ENCODE results near the gene TM4SF18.

TM4SF18 gene

DNA sequence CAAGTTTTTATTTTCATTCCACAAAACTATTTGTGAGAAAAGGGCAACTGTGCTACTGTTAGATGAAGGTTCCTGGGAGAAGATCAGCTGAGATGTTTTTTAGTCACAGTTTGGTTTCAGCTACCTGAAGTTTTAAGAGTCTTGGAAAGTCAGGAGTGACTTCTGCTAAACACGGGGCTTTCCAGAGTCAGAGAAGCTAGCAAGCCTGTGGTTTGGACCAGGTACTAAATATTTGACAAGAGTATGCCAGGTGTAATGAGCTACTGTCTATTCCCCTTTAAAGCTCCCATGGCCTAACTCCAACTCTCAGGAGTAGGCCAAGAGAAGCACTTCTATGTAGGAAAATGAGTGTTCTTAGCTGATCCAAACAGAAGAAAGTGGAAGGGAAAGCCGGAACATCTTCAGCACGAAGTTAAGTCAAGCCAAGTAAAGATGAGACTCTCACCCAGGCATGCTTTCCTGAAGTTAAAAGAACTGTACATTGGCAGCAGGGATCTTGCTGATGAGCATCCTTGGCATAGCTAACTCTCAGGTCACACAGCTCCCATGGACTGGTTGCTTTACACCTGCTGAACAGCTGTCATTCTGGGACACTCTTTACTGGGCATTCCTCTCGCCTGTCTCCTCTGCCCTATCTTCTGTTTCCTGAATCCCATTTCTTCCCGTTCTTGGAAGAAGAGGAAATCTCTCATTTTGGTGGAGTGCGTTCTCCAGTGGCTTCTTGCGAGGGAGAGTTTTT, 22.5 kb downstream of the TM4SF18 start:
- Histone ChIP-seq H3K9me3 (ENCODE audit: low read depth, low read length) (no peaks in the 10 kb centered on the region), H3K27ac (no peak overlapping the region), H3K4me3 (no peak overlapping the region), H3K36me3 (ENCODE audit: insufficient read depth, low read length) (no peaks in the 10 kb centered on the region), H3K9ac (ENCODE audit: insufficient read length) (no peak overlapping the region)
- no peak for TF ChIP-seq EZH2 (IDR thresholded peaks at IDR 0.05)
- no peak for TF ChIP-seq FOXP2 (optimal IDR thresholded peaks at IDR 0.05; ENCODE audit: control extremely low read depth, extremely low read length, insufficient read depth)
- TF ChIP-seq POLR2AphosphoS5 (IDR thresholded peaks at IDR 0.05; ENCODE audit: borderline replicate concordance, low read depth, low read length) = no peak
- no peak for DNase-seq (ENCODE audit: low read depth, low spot score)

GRCh38 chr3:149307435-149307783, 26.0 kb downstream of the TM4SF18 start:
- no peak for DNase-seq (ENCODE audit: low read depth, low spot score)
- H3K36me3 ChIP-seq (ENCODE audit: insufficient read depth, low read length) = no peaks in the 10 kb centered on the region
- TF ChIP-seq POLR2AphosphoS5 (IDR thresholded peaks at IDR 0.05; ENCODE audit: borderline replicate concordance, low read depth, low read length) (no peak), EZH2 (IDR thresholded peaks at IDR 0.05) (no peak), FOXP2 (optimal IDR thresholded peaks at IDR 0.05; ENCODE audit: control extremely low read depth, extremely low read length, insufficient read depth) (no peak)
- H3K9ac ChIP-seq (ENCODE audit: insufficient read length) = no peak overlapping the region
- no peak overlapping the region for H3K27ac ChIP-seq
- no peaks in the 10 kb centered on the region for H3K9me3 ChIP-seq (ENCODE audit: low read depth, low read length)
- no peak overlapping the region for H3K4me3 ChIP-seq

GRCh38 chr3:149306751-149307434, 26.5 kb downstream of the TM4SF18 start:
- Histone ChIP-seq H3K27ac (no peak overlapping the region), H3K36me3 (ENCODE audit: insufficient read depth, low read length) (no peaks in the 10 kb centered on the region), H3K9ac (ENCODE audit: insufficient read length) (no peak overlapping the region), H3K9me3 (ENCODE audit: low read depth, low read length) (no peaks in the 10 kb centered on the region), H3K4me3 (no peak overlapping the region)
- TF ChIP-seq POLR2AphosphoS5 (IDR thresholded peaks at IDR 0.05; ENCODE audit: borderline replicate concordance, low read depth, low read length) (no peak), FOXP2 (optimal IDR thresholded peaks at IDR 0.05; ENCODE audit: control extremely low read depth, extremely low read length, insufficient read depth) (no peak), EZH2 (IDR thresholded peaks at IDR 0.05) (no peak)
- DNase-seq (ENCODE audit: low read depth, low spot score) = no peak

DNA sequence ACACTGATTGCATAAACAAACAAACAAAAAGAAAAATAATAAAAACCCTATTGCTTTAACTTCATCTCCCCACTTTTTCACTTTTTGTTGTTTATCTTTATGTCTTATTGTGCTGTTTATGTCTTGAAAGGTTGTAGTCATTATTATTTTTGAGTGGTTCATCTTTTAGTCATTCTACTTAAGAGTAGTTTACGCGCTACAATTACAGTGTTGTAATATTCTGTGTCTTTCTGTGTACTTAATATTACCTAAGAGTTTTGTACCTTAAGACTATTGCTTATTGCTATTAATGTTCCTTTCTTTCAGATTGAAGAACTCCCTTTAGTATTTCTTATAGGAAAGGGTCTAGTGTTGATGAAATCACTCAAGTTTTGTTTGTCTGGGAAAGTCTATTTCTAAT, 28.1 kb downstream of the TM4SF18 start:
- H3K9me3 ChIP-seq (ENCODE audit: low read depth, low read length) = no peaks in the 10 kb centered on the region
- H3K27ac ChIP-seq = no peak overlapping the region
- H3K9ac ChIP-seq (ENCODE audit: insufficient read length) = no peak overlapping the region
- no peak for DNase-seq (ENCODE audit: low read depth, low spot score)
- TF ChIP-seq EZH2 (IDR thresholded peaks at IDR 0.05) (no peak), FOXP2 (optimal IDR thresholded peaks at IDR 0.05; ENCODE audit: control extremely low read depth, extremely low read length, insufficient read depth) (no peak), POLR2AphosphoS5 (IDR thresholded peaks at IDR 0.05; ENCODE audit: borderline replicate concordance, low read depth, low read length) (no peak)
- no peaks in the 10 kb centered on the region for H3K36me3 ChIP-seq (ENCODE audit: insufficient read depth, low read length)
- H3K4me3 ChIP-seq = no peak overlapping the region

GRCh38 chr3:149299938-149300801, 33.3 kb downstream of the TM4SF18 start:
- H3K27ac ChIP-seq = peak overlapping the region; percentile 59
- peak overlapping the region; percentile 50 for H3K4me3 ChIP-seq
- H3K9ac ChIP-seq (ENCODE audit: insufficient read length) = no peak overlapping the region
- H3K9me3 ChIP-seq (ENCODE audit: low read depth, low read length) = no peaks in the 10 kb centered on the region
- peak; percentile 51 for DNase-seq (ENCODE audit: low read depth, low spot score)
- TF ChIP-seq EZH2 (IDR thresholded peaks at IDR 0.05) (no peak), FOXP2 (optimal IDR thresholded peaks at IDR 0.05; ENCODE audit: control extremely low read depth, extremely low read length, insufficient read depth) (no peak), POLR2AphosphoS5 (IDR thresholded peaks at IDR 0.05; ENCODE audit: borderline replicate concordance, low read depth, low read length) (no peak)
- no peaks in the 10 kb centered on the region for H3K36me3 ChIP-seq (ENCODE audit: insufficient read depth, low read length)

DNA sequence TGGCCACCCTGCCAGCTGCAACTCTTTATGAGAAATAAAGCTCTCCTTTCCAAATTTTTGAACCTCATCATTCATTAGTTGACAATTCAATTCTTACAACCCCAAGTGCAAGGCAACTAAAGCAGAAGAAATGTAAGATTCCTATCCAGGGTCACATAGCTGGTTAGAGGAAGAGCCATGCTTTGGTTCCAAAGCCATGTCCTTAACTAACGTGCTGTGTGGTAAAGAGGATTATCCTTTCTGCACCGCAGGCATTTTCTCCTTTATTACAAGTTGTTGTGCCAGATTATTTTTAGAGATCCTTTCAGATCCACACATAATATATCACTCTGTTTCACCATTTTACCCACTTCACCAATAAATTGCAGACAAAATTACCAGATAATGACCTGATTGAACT, 36.5 kb downstream of the TM4SF18 start:
- no peak overlapping the region for H3K9ac ChIP-seq (ENCODE audit: insufficient read length)
- no peaks in the 10 kb centered on the region for H3K9me3 ChIP-seq (ENCODE audit: low read depth, low read length)
- no peak for TF ChIP-seq POLR2AphosphoS5 (IDR thresholded peaks at IDR 0.05; ENCODE audit: borderline replicate concordance, low read depth, low read length)
- TF ChIP-seq EZH2 (IDR thresholded peaks at IDR 0.05) = no peak
- TF ChIP-seq FOXP2 (optimal IDR thresholded peaks at IDR 0.05; ENCODE audit: control extremely low read depth, extremely low read length, insufficient read depth) = no peak
- H3K36me3 ChIP-seq (ENCODE audit: insufficient read depth, low read length) = no peaks in the 10 kb centered on the region
- H3K4me3 ChIP-seq = no peak overlapping the region
- no peak overlapping the region for H3K27ac ChIP-seq
- no peak for DNase-seq (ENCODE audit: low read depth, low spot score)

DNA sequence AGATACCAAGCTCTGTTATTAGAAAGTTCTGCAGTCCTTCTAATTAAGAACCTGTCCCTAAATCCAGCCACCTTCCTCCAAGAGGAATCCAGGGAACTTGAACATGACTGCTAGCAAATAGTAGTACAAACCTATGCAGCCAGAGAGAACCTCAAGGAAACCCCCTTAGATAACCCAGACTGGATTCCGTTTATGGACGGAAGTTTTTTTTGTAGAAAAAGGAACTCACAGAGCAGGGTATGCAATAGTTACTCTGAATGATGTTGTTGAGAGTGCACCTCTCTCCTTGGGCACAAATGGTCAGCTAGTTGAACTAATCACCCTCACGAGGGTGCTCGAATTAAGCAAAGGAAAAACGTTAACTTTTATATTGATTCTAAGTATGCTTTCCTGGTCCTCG, 40.8 kb downstream of the TM4SF18 start:
- TF ChIP-seq POLR2AphosphoS5 (IDR thresholded peaks at IDR 0.05; ENCODE audit: borderline replicate concordance, low read depth, low read length) (no peak), EZH2 (IDR thresholded peaks at IDR 0.05) (no peak), FOXP2 (optimal IDR thresholded peaks at IDR 0.05; ENCODE audit: control extremely low read depth, extremely low read length, insufficient read depth) (no peak)
- Histone ChIP-seq H3K9ac (ENCODE audit: insufficient read length) (no peak overlapping the region), H3K27ac (no peak overlapping the region), H3K9me3 (ENCODE audit: low read depth, low read length) (no peaks in the 10 kb centered on the region), H3K4me3 (no peak overlapping the region), H3K36me3 (ENCODE audit: insufficient read depth, low read length) (no peaks in the 10 kb centered on the region)
- no peak for DNase-seq (ENCODE audit: low read depth, low spot score)

DNA sequence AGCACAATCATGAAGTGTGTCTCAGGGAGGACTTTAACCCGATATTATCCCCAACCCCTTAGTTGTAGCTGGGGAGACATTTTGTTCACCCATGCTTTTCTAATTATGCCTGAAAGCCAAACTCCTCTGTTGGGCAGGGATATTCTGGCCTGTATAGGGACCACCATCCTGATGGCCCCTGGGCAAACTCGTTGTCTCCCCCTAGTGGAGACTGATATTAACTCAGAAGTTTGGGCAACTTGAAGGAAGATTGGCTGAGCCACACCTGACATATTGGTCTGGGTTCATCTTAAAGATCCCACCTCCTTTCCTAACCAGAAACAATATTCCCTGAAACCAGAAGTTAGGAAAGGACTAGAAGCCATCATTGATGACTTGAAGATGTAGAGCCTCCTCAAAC, 42.3 kb downstream of the TM4SF18 start:
- no peaks in the 10 kb centered on the region for H3K36me3 ChIP-seq (ENCODE audit: insufficient read depth, low read length)
- no peaks in the 10 kb centered on the region for H3K9me3 ChIP-seq (ENCODE audit: low read depth, low read length)
- TF ChIP-seq FOXP2 (optimal IDR thresholded peaks at IDR 0.05; ENCODE audit: control extremely low read depth, extremely low read length, insufficient read depth) = no peak
- no peak for TF ChIP-seq EZH2 (IDR thresholded peaks at IDR 0.05)
- TF ChIP-seq POLR2AphosphoS5 (IDR thresholded peaks at IDR 0.05; ENCODE audit: borderline replicate concordance, low read depth, low read length) = no peak
- H3K4me3 ChIP-seq = no peak overlapping the region
- DNase-seq (ENCODE audit: low read depth, low spot score) = no peak
- no peak overlapping the region for H3K27ac ChIP-seq
- no peak overlapping the region for H3K9ac ChIP-seq (ENCODE audit: insufficient read length)
